Measurements from ENCODE around the gene ITGAL.

- no peak for TF ChIP-seq POLR2AphosphoS5 (IDR thresholded peaks at IDR 0.05; ENCODE audit: low read depth, low read length)
- TF ChIP-seq TAF1 (IDR thresholded peaks at IDR 0.05; ENCODE audit: borderline replicate concordance, low read depth, low read length): no peak
- TF ChIP-seq POLR2A (IDR thresholded peaks at IDR 0.05; ENCODE audit: low read depth, low read length): no peak
These were observed 28.9 kb upstream of the ITGAL start for GRCh38 chr16:30443631-30444030.
